Right lobe of liver (tissue), 4 donors: ENCODE data around the gene MYL3.

ENCODE experiments used
- POLR2A ChIP-seq: fragments of 450-650 bp; IDR thresholded peaks from one replicate; pipeline ENCODE4 v1.6.1; 2017; ENCODE audit warnings: antibody characterized with exemption, mild to moderate bottlenecking
- TF ChIP-seq, protein P1 (sequence below), 4 donors: fragments of 200-600 bp in 3 of 4; fragments of 450-650 bp in 1 of 4; IDR thresholded peaks; one replicate each; pipeline versions ENCODE4 v1.5.1 to v1.8.0; 2016 to 2022; ENCODE audit warnings: antibody characterized with exemption in 4 of 4, mild to moderate bottlenecking in 2 of 4
- donor health status: DM: no; HTN: no; CAD: no.
- donor health status: DM: no; HTN: no; CAD: no.
- donor health status: DM: no; HTN: yes; CAD: no.

DNA sequence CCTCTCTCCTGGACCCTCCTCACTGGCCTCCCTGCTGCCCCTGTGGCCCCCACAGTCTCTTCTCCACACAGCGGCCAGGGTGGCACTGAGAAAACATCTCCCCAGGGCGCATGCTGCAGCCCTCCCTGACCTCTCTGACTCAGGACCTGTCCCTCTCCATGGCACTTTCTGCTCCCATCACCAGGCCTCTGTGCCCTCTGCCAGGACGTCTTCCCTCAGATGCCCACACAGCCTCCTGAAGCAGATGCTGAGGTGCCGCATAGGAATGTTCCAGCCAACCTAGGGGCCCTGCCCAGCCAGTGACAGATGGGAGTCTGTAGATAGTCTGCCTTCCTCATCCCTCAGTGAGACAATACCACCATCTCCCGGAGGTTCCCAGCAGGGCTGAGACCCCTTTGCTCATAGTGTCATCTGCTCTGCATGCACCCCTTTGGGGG lies 8.7 kb downstream of the MYL3 start:
- TF ChIP-seq POLR2A, result no peak
- TF ChIP-seq, protein P1, sequence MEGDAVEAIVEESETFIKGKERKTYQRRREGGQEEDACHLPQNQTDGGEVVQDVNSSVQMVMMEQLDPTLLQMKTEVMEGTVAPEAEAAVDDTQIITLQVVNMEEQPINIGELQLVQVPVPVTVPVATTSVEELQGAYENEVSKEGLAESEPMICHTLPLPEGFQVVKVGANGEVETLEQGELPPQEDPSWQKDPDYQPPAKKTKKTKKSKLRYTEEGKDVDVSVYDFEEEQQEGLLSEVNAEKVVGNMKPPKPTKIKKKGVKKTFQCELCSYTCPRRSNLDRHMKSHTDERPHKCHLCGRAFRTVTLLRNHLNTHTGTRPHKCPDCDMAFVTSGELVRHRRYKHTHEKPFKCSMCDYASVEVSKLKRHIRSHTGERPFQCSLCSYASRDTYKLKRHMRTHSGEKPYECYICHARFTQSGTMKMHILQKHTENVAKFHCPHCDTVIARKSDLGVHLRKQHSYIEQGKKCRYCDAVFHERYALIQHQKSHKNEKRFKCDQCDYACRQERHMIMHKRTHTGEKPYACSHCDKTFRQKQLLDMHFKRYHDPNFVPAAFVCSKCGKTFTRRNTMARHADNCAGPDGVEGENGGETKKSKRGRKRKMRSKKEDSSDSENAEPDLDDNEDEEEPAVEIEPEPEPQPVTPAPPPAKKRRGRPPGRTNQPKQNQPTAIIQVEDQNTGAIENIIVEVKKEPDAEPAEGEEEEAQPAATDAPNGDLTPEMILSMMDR (IDR thresholded peaks at IDR 0.05), result no peak
